Right atrium auricular region (tissue), 2 donors: ENCODE data around the gene TMEM44. TPM values are rescaled to one million over a fixed set of nuclear protein-coding genes. Genes with fewer than 3 reads are reported as not detected.

Experiments used
- DNase-seq: peaks from one replicate; pipeline ENCODE4 v3.0.0-alpha.2; 2019; ENCODE audit warnings: low spot score
- H3K27ac ChIP-seq, 2 donors: fragments of 200-600 bp; sonication (generic); 1 replicate in 1 of 2; 2 replicates in 1 of 2; pipeline ENCODE4 v1.5.1; 2016 to 2019
- H3K27me3 ChIP-seq, 2 donors: fragments of 200-600 bp; sonication (generic); one replicate each; pipeline versions ENCODE4 v1.5.1 to v1.6.0; 2017 to 2019
- H3K36me3 ChIP-seq: fragments of 200-600 bp; sonication (generic); one replicate; pipeline ENCODE4 v1.5.1; 2016
- H3K4me1 ChIP-seq, 2 donors: fragments of 200-600 bp; sonication (generic); one replicate each; pipeline versions ENCODE4 v1.5.1 to v1.6.0; 2017 to 2019
- H3K4me3 ChIP-seq, 2 donors: fragments of 200-600 bp; sonication (generic); 1 replicate in 1 of 2; 2 replicates in 1 of 2; pipeline ENCODE4 v1.5.1; 2017 to 2019; ENCODE audit warnings: mild to moderate bottlenecking in 1 of 2, moderate library complexity in 1 of 2
- H3K9me3 ChIP-seq, 2 donors: fragments of 200-600 bp; sonication (generic); one replicate each; pipeline ENCODE4 v1.5.1; 2019
- total RNA-seq, 2 donors: library from RNA; depleted of rRNA; stranded (reverse); fragments of >200 nt; gene quantifications; one replicate each; pipeline ENCODE4 v1.1.0, GENCODE V29; 2016
- TF ChIP-seq, protein P1 (sequence below), 2 donors: fragments of 200-600 bp; sonication (generic); IDR thresholded peaks; one replicate each; pipeline ENCODE4 v1.5.1; 2019; ENCODE audit warnings: antibody characterized with exemption in 2 of 2

Gene TMEM44
- total RNA-seq, 2 donors from 2014 or later, result 5.9 to 6.4 TPM

DNA sequence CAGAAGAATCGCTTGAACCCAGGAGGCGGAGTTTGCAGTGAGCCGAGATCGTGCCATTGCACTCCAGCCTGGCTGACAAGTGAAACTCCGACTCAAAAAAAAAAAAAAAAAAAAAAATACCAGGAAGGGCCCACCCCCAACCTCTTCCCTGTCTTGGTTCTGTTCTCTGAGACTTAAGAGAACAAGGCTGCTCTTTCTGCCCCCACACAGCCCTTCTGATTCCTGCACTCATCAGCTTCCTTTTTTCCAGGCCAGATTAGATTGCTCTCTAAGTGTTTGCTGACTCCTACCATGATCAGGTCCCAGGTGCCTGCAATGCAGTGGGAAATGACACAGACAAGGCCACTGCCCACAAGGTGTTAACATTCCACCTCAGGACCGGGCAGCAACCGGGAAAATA lies 13.0 kb downstream of the TMEM44 start:
- no peak overlapping the region for H3K4me3 ChIP-seq
- H3K4me1 ChIP-seq, result no peaks in the 10 kb centered on the region
- H3K27me3 ChIP-seq, result no peaks in the 10 kb centered on the region
- no peak for DNase-seq
- no peak overlapping the region for H3K27ac ChIP-seq
- H3K36me3 ChIP-seq, result no peaks in the 10 kb centered on the region
- TF ChIP-seq, protein P1, sequence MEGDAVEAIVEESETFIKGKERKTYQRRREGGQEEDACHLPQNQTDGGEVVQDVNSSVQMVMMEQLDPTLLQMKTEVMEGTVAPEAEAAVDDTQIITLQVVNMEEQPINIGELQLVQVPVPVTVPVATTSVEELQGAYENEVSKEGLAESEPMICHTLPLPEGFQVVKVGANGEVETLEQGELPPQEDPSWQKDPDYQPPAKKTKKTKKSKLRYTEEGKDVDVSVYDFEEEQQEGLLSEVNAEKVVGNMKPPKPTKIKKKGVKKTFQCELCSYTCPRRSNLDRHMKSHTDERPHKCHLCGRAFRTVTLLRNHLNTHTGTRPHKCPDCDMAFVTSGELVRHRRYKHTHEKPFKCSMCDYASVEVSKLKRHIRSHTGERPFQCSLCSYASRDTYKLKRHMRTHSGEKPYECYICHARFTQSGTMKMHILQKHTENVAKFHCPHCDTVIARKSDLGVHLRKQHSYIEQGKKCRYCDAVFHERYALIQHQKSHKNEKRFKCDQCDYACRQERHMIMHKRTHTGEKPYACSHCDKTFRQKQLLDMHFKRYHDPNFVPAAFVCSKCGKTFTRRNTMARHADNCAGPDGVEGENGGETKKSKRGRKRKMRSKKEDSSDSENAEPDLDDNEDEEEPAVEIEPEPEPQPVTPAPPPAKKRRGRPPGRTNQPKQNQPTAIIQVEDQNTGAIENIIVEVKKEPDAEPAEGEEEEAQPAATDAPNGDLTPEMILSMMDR (IDR thresholded peaks at IDR 0.05), result no peak
- H3K9me3 ChIP-seq, result no peaks in the 10 kb centered on the region

DNA sequence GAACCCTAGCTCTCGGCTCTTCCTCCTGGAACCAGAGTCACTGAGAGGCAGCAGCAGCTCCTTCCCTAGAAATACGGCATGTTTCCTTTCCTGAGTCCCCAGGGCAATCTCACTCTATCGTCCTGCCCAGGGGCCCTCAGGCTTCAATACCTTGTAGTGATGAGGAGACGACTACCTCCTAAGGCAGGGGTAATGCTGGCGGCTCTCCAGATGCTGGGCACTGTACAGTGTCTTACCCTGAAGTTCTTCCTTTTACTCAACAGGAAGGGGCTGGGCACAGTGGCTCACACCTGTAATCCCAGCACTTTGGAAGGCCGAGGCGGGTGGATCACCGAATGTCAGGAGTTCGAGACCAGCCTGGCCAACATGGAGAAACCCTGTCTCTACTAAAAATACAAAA lies 13.5 kb downstream of the TMEM44 start:
- no peaks in the 10 kb centered on the region for H3K27me3 ChIP-seq
- H3K9me3 ChIP-seq, result no peaks in the 10 kb centered on the region
- DNase-seq, result no peak
- TF ChIP-seq, protein P1 (IDR thresholded peaks at IDR 0.05), result no peak
- H3K36me3 ChIP-seq, result no peaks in the 10 kb centered on the region
- no peaks in the 10 kb centered on the region for H3K4me1 ChIP-seq
- no peak overlapping the region for H3K27ac ChIP-seq
- H3K4me3 ChIP-seq, result no peak overlapping the region

DNA sequence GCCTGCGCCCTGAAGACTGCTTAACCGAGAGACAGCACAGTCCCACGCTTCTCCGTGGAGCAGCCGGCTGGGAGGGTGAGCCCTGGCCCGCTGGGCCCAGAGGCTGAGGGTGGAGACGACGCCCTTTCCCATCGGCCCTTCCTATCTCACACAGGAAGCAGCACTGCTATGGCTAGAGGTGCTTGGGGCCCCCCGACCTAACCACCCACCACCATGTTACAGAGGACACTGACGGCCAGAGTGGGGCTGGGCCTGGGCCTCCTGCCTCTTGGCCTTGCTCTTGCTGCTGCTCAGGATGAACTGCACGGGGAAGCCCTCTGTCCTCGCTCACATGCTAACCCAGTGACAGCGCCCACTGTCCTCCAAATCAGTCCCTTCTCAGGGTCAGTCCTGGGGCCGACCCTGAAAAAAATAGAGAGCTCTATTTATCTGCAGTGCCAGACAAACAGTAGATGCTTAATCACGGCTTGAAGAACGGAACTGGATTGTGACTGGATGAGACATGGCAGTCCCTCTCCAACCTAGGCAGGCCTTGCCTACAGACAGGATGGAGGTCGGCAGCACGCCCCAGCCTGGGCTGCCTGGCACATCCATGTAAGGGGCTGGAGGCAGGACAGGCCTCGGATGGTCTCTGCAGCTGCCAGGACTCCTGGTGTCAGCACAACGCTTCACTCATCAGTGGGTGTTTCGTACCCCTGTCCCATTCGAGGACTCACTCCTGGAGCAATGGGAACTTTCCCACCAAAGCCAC lies 14.2 kb downstream of the TMEM44 start:
- DNase-seq, result no peak
- Histone ChIP-seq H3K9me3 (no peaks in the 10 kb centered on the region), H3K4me3 (no peak overlapping the region), H3K27me3 (no peaks in the 10 kb centered on the region), H3K36me3 (no peaks in the 10 kb centered on the region), H3K4me1 (no peaks in the 10 kb centered on the region), H3K27ac (no peak overlapping the region)
- TF ChIP-seq, protein P1 (IDR thresholded peaks at IDR 0.05), result no peak

DNA sequence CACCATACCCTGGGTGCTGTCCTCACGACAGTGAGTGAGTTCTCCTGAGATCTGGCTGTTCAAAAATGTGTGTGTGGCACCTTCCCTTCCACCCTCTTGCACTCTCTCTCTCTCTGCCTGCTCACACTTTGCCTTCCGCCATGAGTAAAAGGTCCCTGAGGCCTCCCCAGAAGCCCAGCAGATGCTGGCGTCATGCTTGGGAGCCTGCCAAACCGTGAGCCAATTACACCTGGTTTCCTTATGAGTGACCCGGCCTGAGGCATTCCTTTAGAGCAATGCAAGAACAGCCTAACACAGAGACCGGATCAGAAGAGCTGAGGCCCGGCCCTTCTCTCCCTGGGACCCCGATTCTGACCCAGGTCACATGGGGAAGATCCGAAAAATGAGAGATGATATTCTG lies 15.4 kb downstream of the TMEM44 start:
- H3K4me3 ChIP-seq, result no peak overlapping the region
- TF ChIP-seq, protein P1 (IDR thresholded peaks at IDR 0.05), result no peak
- H3K36me3 ChIP-seq, result no peaks in the 10 kb centered on the region
- H3K27ac ChIP-seq, result no peak overlapping the region
- DNase-seq, result no peak
- H3K9me3 ChIP-seq, result no peaks in the 10 kb centered on the region
- H3K27me3 ChIP-seq, result no peaks in the 10 kb centered on the region
- no peaks in the 10 kb centered on the region for H3K4me1 ChIP-seq

DNA sequence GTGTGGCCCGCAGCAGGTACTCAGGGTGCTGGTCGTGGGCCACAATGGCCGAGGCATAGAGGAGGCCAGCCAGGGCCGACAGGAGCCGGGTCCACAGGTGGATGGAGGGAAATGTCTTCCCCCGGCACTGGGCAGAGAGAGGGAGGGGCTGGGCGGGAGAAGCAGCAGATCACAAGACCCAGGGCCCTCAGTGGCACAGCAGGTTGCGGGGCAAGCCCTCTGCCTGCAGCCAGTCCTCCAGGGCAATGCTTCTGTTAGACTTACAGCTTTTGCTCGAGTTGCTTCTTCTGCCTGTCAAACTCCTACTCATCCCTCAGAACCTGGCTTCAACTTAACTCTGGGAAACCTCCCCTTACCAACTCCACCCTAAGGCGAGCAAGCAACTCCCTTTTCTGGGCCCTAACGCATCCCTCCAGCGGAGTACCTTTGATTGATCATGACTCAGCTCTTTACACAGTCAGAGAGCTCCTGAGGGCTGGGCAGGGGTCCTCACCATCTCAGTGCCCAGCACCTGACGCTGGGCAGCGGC lies 16.0 kb downstream of the TMEM44 start:
- H3K36me3 ChIP-seq, result no peaks in the 10 kb centered on the region
- no peaks in the 10 kb centered on the region for H3K9me3 ChIP-seq
- no peak overlapping the region for H3K4me3 ChIP-seq
- no peak overlapping the region for H3K27ac ChIP-seq
- no peaks in the 10 kb centered on the region for H3K4me1 ChIP-seq
- no peaks in the 10 kb centered on the region for H3K27me3 ChIP-seq
- TF ChIP-seq, protein P1 (IDR thresholded peaks at IDR 0.05), result no peak
- no peak for DNase-seq

DNA sequence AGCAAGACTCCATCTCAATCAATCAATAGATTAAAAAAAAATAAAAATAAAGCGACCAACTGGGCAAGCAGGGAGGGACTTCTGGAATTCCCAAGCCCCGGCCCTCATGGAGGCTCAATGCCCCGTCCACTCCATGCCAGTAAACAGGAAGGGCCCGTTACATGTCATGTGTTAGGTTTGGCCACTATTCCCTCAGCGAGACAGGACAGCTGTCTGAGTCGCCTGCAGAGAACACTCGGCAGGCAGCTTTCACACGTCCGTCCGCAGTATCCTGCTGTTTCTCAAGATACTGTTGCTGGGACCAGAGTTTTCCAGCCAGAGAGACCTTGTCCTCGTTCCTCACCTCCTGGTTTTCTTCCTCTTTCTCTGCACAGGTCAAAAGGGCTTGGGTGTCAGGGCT lies 18.0 kb downstream of the TMEM44 start:
- Histone ChIP-seq H3K4me1 (no peaks in the 10 kb centered on the region), H3K36me3 (no peaks in the 10 kb centered on the region), H3K27me3 (no peaks in the 10 kb centered on the region), H3K9me3 (no peaks in the 10 kb centered on the region), H3K27ac (no peak overlapping the region), H3K4me3 (no peak overlapping the region)
- TF ChIP-seq, protein P1 (IDR thresholded peaks at IDR 0.05), result no peak
- DNase-seq, result no peak
